ENCODE measurements around the gene SLC28A1. TPM values are rescaled to one million over a fixed set of nuclear protein-coding genes. Genes with fewer than 3 reads are reported as not detected.
"Not testable (repeated sequence)": the region's sequence is repeated elsewhere in the genome, so short reads cannot be mapped to it uniquely, and the experiment has no call there.

Gene SLC28A1
- total RNA-seq, 1 donor from 2014 or later, result not detected

DNA sequence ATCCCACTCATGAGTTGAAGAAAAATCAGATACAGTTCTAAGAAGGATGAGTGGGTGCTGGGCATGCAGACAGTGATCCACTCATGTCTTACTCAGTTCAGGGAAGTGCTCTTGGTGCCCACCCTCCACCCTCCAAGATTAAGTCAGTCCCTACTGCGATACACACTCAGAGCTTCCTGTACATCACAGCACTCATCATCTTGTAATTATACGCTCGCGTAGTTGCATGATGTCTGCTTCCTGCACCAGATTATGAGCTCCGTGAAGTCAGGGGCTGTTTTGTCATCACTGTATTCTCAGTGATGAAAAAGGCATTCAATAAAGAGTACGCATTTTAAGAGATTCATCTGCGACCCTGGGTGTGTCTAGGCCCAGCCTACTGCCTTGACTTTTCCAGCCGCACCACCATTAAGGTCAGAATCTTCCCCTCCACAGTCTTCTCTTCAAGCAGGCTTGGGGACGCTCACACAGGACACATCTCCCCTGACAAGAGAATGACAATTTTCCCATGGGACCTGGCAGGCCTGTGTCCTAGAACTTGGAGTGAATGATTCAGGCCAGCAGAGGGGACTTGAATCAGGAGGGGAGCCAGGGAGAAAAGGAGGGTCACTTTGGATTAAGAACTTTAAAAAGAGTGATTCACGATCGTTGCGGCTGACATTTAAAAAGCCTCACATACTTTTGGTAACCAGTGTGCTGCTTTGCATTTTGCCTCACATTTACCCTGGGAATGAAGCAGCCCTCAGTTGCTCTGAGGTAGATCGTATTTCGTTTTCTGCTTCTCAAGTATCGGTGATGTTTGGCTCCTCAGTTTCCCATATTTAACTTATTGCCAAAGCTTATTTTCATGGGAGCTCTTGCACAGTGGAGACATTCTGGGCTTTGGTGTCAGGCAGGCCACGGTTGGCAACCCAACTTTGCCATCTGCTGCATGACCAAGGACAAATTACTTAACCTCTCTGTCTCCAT is 89.3 kb downstream of the SLC28A1 start:
- ATAC-seq, result no peak

DNA sequence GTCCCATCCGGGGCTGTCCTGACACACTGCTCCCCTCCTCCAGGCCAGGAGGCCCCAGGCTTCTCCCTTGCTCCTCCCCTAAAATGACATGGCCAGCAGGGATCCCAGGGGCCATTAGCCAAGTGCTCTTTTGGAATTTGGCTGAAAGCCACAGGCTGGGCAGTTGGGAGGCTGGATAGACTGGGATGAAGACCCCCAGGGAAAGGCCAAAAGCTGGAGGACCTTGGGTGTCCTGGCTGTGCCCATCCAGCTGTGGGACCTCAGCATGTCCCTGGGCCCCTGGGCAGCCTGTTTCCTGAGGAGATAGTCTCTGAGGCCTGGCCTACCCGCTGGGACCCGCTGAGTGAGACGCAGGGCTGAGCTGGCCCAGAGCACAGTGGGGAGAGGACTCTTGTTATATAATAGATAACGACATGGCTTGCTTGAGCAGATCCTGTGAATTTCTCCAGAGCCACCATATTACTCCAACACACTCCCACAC is 91.4 kb downstream of the SLC28A1 start:
- no peak for ATAC-seq

DNA sequence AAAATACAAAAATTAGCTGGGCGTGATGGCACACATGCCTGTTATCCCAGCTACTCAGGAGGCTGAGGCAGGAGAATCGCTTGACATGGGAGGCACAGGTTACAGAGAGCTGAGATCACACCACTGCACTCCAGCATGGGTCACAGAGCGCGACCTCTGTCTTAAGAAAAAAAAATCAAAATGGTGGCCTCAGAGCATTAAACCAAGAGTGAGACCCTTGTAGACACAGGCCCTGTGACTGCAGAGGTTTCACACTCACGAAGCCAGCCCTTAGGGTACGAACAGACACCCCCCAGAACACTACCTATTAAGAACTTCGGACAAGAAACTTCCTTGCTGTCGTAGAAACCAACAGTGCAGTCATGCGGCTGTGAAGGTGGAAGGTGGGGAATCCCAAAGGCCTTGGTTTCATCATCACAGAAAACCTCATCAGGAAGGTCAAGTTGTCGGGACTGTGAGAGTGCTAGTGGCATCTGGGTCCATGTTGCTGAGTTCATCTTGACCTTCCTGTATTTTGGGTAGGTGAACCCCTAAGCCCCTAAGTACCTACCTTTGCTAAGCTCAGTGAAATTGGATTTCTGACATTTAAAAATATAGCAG is 92.4 kb downstream of the SLC28A1 start:
- ATAC-seq, result no peak

DNA sequence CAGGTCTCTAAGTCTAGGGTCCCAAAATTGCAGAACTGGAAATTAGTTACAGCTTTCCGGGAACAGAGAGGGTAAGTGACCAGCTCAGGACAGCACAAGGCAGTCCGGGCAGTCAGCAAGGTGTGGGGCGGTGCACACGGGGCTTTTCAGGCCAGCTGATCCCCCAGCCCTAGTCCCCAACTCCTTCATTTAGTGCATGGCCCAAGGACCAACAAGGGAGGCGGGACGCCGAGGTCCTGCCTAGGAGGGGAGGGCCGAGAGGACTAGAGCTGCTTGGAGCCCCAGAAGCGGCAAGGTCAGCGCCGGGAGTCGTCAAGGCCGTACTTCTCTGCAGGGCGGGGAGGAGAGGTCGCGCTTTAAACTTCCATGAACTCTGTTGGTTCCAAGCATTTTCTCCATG is 95.2 kb downstream of the SLC28A1 start:
- ATAC-seq, result no peak

DNA sequence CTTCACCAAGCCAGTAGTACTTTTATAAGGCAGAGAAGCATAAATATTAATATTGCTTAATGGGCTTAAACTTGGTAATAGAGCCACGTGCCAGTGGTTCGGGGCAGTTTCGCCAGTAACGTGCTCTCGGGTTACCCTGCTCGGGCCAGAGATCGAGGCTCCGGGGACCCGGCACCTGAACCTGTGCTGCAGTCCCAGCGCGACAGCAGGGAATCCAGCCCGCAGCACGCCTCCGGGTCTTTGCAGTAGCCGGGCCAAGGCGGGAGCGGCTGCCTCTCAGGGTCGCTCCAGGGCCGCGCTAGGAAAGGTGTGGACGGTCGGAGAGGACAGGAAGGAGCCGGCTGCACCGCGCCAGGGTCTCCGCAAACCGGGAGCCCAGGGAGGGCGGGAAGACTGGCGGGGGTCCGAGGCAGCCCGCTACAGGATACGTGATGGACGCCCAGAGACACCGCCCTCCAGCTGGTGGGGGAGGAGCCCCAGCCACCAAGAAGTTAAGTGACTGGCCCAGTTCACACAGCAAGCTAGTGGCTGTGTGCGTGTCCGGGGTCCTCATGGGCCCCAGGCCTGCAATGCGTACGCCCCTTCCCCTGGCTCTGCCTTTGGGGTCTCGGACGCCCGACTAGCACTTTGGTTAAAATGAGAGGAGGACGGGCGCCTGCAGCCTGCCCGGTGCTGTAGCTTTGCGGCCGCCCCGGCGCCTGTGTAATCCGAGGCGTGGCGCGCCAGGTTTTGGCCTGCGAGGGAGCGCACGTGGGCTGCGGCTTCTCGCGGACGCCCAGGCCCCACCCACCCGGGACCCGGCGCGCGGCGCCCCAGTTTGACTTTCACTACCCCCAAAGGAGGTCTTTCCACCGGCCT is 96.0 kb downstream of the SLC28A1 start:
- ATAC-seq, result peak; percentile 79

DNA sequence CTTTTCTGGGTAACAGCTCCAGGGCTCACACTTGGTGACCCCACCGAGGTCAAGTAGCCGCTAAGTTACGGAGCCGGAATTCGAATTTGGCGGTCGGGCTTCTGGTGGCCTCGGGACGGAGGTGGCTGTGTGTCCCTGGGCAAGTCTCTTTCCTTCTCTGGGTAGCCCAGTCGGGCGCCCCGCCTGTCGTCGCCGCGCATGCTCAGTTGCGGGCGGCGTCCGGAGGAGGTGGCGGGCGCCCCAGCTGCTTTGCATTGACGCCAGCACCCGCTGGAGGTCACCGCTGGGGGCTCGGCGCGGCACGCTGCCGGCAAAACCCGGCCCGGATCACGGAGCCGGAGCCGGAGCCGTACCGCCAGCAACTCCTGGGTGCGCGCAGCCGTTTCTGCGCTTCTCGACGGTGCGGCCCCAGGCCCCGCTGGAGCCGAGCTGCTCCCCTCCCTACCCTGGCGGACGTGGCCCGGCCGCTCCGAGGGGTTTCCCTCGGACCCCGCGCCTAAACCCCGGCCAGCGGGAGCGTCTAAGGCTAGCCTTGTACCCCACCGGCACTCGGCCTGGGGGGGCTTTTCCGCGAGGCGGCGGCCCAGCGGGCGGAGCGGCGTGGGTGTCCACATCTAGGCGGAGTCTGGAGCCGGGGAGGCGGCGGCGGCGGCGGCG is 96.7 kb downstream of the SLC28A1 start:
- ATAC-seq, result peak; percentile 92

DNA sequence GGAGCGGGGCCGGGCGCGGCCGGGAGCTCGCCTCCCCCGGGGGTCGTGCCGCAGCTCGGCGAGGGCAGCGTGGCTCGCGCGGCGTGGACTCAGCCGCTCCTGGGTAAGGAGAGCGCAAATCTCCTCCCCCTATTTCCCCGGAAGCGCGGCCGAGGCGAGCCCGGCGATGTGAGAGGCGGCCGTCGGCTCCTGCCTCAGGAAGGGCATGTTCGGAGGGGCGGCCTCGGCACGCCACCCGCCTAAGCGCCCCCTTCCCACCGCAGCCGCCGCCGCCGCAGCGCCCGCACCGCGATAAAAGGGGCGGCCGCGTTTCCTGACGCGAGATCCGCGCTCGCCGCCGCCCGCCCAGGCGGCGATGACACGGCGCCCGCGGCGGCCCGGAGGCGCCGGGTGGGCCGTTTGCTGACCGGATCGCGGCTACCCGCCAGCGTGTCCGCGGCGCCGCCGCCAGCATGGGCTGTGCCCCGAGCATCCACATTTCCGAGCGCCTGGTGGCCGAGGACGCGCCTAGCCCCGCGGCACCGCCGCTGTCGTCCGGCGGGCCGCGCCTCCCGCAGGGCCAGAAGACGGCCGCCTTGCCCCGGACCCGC is 97.3 kb downstream of the SLC28A1 start, which contains the start of gene PDE8A:
TSS of gene PDE8A (plus strand) at position 146 of the 590 bp plus-strand sequence. CDS start at position 453, 307 bp downstream.
- no peak for ATAC-seq

DNA sequence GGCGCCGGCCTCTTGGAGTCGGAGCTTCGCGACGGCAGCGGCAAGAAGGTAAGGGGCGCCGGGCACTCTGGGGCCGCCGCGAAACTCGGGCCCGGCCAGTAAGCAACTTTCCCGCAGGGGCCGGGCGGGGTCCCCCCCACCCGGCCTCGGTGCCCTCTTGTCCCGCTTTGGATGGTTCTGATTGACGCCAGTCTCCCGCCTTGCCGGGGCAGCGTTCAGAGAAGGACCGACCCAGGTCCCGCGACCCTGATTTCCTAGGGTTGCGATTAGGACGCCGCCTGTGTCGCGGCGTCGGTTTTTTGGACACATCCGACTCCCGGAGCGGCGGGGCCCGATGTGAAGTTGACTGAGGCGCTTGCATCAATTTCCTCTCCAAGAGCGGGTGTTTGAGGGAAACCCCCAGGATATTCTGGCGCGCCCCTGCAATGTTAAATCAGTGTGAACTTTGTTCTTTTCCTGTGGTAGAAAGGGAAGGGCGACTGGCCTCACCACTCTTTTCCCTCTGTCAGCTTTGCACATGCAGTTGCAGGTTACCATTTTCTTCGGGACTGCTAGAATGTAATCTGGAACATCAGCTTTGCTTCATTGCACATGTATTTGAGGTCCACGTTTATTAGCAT is 97.9 kb downstream of the SLC28A1 start:
- no peak for ATAC-seq

DNA sequence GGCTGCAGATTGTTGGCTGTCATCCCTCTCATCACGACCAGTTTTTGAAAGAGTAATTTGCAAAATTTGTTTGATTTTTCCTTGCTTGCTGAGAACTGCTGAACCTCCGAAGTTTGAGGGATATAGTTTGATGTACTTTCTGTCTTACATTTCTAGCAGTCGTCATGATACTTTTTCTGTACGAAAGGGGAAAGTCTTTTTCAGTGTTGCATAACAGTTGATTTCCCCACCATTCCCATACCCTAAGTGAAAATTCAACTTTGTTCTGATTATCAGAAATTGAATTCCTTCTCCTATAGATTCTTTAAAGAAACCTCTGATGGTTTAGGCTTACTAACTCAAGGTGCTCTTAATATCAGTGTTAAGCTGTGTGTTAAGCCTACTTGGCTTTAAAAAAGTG is 98.8 kb downstream of the SLC28A1 start:
- no peak for ATAC-seq

DNA sequence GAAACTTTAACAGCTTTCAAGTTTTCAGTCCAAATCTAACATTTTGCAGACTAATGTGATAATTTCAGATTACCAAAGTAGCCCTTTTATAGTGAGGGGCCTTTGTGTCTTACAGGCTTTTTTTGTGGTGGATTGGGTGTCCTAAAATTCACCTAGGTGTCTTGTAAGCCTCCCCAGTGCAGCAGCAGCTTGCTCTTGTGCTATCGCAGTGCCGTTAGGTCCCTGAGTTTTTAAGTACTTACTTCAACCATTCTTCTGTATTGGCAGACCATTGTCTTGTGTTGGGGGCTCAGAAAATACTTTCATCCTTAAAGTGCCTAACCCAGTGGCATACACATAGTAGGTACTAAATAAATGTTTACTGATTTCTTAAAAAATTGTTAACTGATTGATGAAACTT is 99.2 kb downstream of the SLC28A1 start:
- no peak for ATAC-seq

DNA sequence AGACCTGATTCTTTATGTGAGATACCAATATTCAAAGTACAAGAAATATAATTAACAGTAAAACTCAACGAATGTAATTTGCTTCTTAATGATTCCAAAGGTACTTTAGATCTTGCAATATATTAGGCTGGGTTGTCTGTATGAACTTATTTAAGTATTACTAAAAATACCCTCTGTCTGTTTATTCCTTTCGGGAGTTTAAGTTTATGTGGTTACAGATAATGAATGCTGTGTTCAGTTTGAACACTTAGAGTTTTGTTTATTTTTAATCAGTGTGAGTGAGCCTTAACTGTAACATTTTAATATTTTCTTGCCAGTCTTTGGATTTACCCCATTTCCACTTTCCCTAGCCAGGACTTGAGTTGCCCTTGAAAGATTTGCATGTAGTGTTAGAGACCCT is 100.7 kb downstream of the SLC28A1 start:
- ATAC-seq, result no peak

DNA sequence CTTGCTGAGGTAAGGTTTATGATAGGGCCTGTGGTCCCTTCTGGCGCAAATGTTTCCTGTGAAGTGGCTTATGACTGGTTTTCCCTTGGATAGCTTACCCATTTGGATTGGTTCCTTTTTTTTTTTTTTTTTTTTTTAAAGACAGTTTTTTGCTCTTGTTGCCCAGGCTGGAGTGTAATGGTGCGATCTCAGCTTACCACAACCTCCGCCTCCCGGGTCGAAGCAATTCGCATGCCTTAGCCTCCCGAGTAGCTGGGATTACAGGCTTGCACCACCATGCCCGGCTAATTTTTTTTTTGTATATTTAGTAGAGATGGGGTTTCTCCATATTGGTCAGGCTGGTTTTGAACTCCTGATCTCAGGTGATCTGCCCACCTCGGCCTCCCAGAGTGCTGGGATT is 102.9 kb downstream of the SLC28A1 start:
- ATAC-seq, result not testable (repeated sequence)

DNA sequence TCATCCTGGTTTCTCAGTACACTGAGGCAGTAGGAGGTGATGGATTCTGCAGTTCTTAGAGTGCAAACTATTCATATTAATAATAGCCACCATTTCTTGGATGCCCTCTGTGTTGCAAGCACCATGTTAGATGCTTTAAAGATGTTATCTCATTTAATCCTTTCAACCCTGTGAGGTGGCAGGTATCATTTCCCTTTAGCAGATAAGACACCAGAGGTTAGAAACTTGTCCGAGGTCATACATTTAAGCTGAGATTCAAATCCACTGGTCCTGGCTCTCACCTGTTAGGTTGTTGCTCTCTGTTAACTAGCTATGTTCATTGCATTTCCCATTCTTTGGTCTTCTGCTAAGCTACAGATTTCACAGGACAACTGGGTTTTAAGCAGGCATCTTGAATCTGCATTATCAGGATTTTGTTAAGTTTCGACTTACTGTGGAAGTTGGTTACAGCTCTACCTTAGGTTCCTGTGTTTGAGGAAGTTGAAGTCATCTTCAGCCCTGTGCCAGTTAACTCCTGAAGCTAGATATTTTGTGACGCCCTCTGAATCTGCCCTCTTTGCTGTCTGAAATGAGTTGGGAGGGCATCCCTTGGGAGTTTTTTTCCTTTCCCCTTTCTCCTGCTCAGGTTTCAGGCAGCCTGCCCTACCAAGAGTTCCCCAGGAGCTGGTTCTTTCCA is 103.6 kb downstream of the SLC28A1 start:
- no peak for ATAC-seq

DNA sequence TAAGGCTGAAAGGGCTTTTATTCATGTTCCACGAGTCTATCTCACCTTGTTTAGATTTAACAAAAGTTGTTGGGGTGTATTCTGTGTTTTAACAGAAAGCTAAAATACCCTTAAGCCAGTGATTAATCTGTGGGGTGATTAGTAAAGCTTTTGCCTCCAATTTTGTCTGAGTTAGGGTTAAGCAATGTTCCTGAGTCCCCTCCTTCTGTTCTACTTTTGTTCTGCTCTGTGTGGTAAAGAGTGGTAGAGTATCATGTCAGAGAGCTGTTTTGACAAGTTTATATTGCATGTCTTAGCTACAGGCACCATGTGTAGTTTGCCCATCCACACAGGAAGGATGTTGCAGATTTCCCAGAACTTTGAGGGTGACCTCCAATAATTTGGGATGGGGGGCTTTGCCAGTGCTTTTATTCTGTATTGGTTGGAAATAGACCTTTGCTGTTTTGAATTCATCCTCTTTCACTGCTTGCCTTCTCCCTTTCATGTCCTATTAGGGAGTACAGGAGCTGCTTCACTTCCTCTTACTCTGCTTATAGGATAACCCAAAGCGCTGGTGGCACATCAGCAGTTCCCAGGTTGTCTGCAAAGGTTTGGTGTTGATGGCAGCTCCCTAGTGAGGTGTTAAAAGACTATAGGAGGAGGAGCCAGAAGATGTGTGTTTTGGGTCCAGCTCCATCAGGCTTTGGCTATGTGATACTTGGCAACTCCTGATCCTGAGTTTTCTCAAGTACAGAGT is 104.6 kb downstream of the SLC28A1 start:
- ATAC-seq, result peak; percentile 68

DNA sequence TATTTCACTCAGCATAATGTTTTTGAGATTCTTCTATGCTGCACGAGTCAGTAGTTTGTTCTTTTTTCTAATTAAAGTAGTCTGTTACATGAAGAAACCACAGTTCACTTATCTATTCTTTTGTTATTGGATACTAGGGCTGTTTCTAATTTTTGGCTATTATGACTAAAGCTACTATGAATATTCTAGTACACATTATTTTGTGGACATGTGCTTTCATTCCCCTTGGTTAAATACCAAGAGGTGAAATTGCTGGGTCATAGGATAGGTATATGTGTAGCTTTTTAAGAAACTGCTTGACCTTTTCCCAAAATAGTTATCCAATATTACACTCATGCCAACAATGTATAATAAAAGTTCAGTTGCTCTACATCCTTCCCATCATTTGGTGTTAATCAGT is 106.0 kb downstream of the SLC28A1 start:
- no peak for ATAC-seq

DNA sequence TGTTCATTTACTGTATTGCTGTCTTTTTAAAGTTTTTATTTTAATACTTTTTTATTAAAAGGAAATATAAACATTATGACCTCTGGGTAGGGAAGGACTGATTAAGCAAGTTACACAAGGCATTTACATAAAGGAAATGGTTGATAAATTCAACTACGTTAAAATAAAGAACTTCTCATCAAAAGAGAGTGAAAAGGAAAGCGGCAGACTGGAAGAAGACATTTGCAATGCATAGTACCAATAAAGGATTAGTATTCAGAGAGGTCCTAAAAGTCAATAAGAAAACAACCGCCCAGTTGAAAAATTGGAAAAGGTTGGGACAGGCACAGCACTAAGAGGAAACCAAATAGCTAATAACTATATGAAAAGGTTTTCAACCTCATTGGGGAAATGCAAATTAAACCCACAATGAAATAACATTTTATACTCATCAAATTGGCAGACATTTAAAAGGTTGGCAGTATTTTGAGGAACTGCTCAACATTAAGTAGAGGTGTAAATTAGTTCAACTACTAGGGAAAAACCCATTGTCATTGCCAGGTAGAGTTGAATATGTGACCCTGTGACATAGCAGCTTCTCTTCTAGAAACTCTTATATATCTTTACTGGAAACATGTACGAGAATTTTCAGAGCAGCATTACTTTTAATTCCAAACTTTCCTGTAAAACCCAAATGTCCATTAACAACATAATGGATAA is 106.7 kb downstream of the SLC28A1 start:
- ATAC-seq, result no peak

DNA sequence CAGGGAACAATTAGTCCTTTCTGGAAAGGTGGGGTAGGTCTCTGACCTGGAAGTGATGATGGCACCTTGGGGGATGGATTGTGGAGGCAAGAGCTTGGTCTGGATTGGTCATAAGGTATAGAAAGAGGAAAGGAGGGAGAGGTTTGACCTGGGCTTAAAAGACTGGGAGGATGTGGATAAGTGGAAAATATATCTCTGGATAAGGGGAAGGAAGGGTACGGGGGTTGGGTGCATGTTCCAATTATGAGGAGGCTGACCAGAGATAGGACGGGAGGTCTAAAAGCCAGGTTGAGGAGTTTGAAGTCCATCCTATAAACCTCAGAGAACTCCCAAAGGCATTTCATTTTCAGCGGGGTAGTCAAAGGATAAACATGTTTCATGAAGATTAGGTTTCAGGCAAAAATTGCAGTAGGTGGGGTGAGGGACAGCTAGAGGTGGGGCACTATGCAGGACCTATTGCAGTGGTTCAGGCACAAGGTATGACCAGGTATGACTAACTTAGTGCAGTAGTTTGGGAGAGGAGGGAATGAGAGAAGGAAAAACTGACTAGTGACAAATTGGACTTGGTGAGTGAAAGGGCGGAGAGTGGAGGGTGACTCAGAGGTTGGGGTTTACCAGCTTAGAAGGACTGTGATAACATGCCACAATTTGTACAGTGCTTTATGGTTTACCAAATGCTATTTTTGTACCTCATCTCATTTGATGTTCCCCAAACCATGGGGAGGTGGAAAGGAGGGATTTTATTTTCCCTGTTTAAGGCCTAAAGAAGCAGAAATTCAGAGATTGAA is 107.9 kb downstream of the SLC28A1 start:
- ATAC-seq, result peak; percentile 93
